LNCAP (cell line): ENCODE data around the gene PCNA.

ENCODE experiments used
- CTCF ChIP-seq: fragments of 450-650 bp; IDR thresholded peaks from 2 replicates; pipeline ENCODE4 v1.5.1; 2017; ENCODE audit warnings: mild to moderate bottlenecking

The PCNA gene

GRCh38 chr20:5126512-5127203 is 6.9 kb upstream of the PCNA start, which contains the start of gene CDS2:
Gene CDS2, plus strand, starts transcription at chr20:5127008. Its CDS starts 85 bp downstream, at chr20:5127093.
- TF ChIP-seq CTCF = peak; percentile 73

- TF ChIP-seq CTCF = no peak
Observed at GRCh38 chr20:5122873-5123260, 3.1 kb upstream of the PCNA start.

- no peak for TF ChIP-seq CTCF
Observed at GRCh38 chr20:5120185-5120476, 373 bp upstream of the PCNA start.

- no peak for TF ChIP-seq CTCF
Observed at GRCh38 chr20:5119143-5119434, 669 bp downstream of the PCNA start.

- TF ChIP-seq CTCF = no peak
Observed at GRCh38 chr20:5118220-5119142, 1.3 kb downstream of the PCNA start.

GRCh38 chr20:5116875-5117274 is 2.9 kb downstream of the PCNA start:
- TF ChIP-seq CTCF = no peak

GRCh38 chr20:5114403-5114802 is 5.4 kb downstream of the PCNA start:
- TF ChIP-seq CTCF = no peak
